WTC11 (cell line): ENCODE results near the gene TMEM238L. TPM values are rescaled to one million over a fixed set of nuclear protein-coding genes. Genes with fewer than 3 reads are reported as not detected.

Experiments used
- total RNA-seq: library from RNA; stranded (reverse); gene quantifications from 3 replicates; pipeline ENCODE4 v1.2.3, GENCODE V29; 2021

Gene TMEM238L
- total RNA-seq, 1 experiment from 2014 or later: not detected

Other genes starting within 250 kb of the TMEM238L start
- gene MYH3, start 146.8 kb downstream of the TMEM238L start, total RNA-seq: 1.5 to 2.6 TPM (median 1.6 TPM) in 3 replicates
- gene SCO1, start 106.6 kb downstream of the TMEM238L start, total RNA-seq: 56.9 to 63.8 TPM (median 61.6 TPM) in 3 replicates
- 6.6 to 7.5 TPM (median 7.4 TPM) in 3 replicates for gene ADPRM, start 106.5 kb downstream of the TMEM238L start, total RNA-seq
- gene TMEM220, start 74.1 kb downstream of the TMEM238L start, total RNA-seq: 2.4 to 4.0 TPM (median 2.9 TPM) in 3 replicates
- not detected in 3 replicates for gene PIRT, start 34.0 kb upstream of the TMEM238L start, total RNA-seq